GM18870 (cell line): Measurements from ENCODE around the gene HEXIM1.

Experiments
- ATAC-seq: cut with Tn5 transposase; IDR thresholded peaks from one replicate; pipeline ENCODE4 v1.9.1; 2021; ENCODE audit warnings: moderate library complexity; ENCODE audit not compliant: unreplicated experiment

HEXIM1 gene

DNA sequence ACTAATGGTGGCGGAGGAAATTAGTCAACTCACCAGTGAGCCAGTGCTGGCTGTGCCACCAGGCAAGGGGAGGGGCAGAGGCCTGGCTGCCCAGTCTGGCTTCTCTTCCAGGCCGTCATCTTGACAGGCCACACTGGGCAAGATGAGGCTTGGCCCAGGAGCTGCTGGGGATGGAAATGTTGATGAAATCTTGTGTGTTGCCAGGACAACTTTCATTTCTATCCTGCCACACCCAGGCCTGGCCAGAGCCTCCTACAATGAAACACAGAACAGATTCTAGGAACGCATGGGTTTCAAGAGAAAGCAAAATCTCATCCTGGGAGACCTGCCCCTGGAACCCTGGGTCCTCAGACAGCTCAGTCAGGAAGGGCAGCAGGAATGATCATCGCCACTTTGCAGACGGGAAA is 22.7 kb downstream of the HEXIM1 start:
- ATAC-seq = no peak

DNA sequence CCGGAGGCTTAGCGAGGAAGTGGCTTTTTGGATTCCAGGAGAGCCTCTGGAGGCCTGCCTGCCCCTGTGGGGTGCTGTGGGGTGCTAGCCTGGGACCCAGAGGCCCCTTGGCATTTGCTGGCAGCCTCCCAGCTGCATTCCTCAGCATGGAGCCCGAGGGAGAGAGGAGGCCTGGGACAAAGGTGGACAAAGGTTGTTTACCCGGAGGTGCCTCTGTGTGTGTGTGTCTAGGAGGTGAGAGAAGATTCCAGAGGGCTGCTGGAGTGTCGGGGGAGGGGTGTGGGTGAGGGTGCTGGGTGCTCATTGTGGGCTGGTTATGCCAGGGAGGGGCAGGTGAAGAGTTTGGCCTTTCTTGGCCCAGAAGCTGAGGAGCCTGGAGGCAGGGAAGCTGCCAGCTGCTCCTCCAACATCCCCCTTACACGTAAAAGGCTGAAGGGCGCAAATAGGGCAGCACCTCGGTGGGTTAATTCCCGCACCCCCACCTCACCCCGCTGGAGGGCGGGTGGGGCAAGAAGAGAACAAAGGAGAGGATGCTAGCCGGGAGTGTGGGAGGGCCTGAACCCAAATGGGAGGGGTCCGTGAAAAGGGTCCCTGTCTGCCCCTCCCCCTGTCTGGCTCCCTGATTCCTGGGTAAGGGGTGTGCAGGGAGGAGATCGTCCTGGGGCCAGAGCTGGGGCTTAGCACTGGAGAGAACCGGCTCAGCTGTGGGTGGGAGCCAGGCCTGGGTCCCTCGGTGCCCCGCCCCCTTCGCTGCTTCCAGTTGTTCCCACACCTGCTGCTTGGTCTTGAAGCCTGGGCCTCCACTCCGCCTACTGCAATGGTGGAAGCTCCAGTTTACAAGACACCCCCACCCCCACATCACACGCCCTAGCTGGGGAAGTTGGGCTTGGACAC is 23.3 kb downstream of the HEXIM1 start:
- ATAC-seq = no peak

DNA sequence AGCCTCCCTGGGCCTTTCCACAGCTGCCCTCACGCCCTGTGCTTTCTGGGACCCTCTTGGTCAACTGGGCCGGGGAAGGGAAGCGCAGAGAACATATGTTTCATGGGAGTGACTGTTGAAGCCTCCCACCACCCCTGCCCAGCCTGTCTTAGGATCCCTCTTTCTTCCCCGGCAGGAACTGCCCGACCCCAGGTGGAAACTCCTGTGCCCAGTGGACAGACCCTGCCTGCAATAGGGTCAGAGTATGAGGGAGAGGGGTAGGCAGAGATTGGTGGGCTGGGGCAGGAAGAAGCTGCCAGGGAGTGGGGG is 23.9 kb downstream of the HEXIM1 start:
- no peak for ATAC-seq

DNA sequence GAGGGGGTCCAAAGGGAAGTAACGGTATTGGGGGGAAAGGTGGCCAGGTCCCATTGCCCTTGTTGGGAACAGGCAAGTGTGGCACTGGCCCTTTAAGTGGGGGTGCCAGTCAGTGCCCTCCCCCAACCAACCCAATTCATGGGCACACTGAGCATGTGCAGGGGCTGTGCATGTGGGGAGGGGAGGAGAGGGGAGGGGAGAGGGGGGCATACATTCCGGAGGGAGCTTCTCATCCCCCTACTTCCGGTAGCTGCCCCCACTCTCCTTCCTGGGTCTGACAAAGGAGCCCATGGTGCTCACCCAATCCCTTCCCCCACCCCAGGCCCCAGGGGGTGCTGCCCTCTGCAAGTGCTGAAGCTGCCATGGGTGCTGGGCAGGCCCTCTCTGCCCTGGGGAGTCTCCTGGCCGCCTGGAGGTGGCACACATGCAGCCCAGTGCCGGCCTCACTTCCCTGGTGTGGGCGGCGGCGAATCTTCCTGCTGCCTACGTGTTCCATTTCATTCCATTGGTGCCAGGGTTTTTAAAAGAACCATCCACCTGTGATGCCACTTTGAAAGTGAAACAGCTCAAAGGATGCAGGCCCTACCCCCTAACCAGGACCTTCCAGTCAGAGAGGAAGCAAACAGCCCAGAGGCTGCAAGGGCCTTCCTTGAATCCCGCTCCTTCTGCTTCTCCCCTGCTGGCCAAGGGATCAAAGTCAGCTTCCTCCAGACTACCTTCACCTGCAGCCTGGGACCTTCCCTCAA is 24.4 kb downstream of the HEXIM1 start:
- no peak for ATAC-seq

DNA sequence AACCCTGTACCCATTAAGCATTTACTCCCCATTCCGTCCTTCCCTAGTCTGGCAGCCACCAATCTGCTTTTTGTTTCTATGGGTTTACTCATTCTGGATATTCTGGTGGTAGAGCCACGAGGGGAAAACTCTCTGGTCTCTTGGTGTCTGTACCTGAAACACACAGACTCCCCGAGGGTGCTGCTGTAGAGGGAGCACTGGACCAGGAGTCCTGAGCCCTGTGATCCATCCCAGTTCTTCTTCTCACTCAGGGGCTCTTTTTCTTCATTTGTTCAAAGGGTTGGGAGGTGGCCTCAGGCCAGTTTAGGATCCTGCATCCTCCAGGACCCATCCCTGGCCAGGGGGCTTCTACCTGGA is 27.5 kb downstream of the HEXIM1 start:
- ATAC-seq = no peak

DNA sequence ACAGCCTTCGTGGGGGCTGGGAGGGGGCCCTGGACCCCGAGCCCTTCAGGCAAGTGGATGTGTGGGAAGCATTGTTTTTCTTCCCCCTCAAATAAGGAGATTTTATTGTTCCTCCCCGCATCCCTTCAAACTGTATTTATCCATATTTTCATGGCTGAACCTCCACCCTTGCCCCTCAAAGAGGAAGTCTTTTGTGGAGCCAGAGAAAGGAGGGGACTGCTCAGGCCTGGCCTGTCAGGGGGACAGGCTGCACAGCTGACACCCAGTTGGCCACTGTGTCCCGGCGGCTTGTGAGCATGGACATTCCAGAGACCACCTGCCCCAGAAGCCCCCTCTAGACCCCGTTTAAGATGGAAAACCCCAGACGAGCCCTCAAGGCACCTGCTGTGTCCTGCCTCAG is 29.3 kb downstream of the HEXIM1 start:
- no peak for ATAC-seq

DNA sequence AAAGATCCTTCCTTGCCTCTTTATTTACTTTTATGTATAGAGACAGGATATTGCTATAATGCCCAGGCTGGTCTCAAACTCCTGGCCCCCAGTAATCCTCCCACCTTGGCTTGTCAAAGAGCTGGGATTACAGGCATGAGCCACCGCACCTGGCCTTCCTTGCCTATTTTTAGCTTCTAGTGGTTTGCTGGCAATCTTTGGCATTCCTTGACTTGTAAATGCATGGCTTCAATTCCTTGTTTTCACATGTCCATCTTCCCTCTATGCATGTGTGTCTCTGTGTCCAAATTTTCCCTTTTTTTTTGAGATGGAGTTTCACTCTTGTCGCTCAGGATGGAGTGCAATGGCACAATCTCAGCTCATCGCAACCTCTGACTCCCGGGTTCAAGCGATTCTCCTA is 35.9 kb downstream of the HEXIM1 start:
- ATAC-seq = no peak

DNA sequence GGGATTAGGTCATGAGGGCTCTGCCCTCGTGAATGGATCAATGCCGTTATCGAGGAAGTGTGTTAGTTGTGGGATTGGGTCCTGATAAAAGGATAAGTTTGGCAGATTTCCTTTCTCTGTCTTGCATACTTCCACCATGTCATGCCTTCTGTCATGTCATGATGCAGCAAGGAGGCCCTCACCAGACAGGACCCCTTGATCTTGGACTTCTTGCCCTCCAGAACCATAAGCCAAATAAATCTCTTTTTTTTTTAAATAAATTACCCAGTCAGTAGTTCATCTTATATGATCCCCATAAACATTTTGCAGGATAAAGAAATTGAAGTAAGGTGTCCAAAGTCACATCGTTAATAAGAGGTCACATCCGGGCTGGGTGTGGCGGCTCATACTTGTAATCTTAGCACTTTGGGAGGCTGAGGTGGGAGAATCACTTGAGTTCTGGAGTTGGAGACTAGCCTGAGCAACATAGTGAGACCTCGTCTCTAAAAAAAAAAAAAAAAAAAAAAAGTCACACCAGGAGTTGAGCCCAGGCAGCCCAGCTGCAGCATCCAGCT is 38.6 kb downstream of the HEXIM1 start:
- no peak for ATAC-seq

DNA sequence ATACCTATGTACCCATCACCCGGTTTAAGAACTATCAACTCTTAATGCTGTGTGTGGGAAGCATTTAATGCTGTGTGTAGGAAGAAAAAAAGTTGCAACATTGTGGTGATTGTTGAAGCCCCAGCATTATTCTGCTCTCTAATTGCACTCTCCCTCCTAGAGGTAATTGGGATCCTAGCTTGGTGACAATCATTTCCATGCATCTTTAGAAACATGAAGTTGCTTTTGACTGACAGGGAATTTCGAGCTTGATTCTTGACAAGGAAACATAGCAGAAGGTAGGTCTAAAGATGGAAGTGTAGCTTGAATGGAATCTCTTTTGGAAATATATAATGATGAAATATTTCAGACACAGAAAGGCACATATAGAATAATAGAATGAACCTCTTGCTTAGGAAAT is 40.7 kb downstream of the HEXIM1 start:
- no peak for ATAC-seq

DNA sequence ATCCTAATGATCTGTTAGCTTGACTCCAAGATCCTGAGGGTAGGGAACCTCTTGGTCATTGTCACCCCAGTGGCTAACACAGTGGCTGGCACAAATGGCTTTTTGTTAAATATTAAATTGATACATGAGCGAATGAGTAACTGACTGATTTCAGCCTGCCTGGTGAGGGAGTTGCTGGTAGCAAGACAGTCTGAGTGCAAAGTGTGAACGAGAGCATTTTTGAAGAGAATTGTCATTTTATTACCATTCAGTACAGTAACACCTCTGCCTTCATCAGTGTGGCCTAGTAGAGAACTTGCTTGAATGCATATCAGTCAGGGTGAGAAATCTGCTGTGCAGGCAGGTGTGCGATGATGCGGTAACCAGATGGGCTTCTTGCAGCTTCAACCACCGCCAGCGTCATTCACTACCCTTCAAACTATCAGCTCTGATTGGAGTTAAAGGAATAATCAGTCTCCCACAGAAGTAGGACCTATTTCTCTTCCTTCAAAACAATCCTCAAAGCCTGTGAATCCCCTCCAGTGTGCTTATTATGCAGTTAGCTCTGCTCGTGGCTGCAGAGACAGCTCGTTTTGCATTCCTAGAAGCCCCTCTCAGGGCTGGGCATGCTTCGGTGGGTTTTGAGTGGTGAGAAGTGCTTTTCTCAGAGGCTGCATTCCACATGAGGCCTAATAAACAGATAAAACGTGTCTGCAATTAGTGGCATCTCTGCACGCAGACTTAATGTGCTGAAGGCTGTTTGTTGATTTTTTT is 42.4 kb downstream of the HEXIM1 start:
- no peak for ATAC-seq

DNA sequence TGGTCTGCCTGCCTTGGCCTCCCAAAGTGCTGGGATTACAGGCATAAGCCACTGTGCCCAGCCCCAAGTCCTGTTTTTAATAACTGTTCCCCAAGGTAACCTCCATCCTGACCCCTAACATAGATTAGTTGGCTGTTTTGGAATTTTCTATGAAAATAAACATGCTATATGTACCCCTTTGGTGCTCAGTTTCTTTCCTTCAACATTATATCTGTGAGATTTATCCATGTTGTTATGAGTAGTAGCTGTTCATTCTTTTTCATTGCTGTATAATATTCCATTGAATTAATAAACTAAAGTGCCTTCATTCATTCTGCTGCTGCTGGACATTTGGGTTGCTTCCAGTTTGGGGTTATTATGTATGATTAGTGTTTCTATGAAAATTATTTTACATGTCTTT is 47.1 kb downstream of the HEXIM1 start:
- ATAC-seq = no peak

DNA sequence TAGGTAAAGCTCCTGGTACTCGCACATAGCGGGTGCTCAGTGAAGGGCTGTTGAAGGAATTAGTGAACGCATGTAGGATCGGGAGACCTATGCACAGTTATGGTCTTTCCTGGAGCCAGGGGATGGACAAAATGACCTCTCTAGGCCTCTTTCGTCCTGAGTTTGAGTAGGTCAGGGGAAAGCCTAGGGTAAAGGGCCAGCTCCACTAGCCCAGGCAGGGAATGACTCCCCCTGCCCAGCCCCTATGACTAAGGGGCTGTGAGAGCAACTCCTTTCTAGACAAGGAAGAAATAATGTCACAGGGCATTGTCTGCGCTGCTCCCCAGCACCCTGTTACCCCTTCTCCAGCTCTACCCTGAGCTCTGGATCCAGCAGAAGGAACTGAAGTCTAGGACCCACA is 48.8 kb downstream of the HEXIM1 start:
- ATAC-seq = no peak

DNA sequence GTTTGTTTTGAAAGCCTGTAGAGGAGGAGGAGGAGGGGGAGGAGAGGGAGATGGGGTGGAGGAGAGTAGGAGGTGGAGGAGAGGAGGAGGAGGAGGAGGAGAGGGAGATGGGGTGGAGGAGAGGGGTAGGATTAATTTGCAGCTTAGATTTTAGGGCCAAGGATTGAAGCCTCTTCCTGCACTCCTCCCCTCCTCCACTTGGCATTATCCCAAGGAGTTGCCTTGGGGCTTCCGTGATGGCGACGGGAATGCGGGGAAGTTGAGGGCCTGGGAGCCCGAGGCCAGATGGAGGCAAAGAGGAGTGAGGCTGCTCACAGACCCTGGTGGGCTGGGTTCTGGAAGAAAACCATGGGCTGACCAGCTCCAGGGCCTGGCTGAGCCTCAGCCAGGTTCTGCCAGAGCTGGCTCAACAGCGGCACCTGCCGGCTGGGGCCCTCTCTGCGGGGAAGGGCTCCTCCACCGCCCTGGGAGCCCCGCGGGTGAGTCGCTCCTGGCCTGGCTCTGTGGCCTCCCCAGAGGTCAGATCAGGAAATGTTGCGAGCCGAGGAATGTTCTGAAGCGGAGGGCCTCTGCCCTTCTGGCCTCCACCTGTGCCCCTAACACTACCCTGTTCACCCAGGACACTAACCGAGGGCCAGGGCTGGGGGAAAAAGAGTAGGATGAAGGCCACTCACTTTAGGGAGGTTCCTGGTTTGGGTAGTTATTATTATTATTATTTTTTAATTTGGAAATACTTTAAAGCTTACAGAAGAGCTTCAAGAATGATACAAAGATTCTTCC is 49.5 kb downstream of the HEXIM1 start:
- no peak for ATAC-seq

DNA sequence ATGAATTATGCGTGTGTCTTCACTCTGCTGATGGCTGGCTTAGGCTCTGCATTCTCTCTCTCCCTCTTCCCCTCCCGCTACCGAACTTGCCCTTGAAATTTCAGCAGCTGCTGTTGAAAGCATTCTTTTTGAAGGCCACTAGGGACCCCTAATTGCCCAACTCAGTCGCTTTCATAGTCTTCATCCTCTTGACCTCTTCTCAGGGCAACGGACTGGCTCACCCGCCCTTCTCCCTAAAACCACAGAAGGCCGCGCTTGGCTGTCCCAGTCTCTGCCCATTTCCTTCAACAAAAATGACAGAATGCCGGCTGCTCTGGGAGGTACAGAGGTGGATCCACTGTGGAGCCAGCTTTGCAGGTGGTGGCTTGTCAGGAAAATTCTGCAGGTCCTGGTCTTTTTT is 52.4 kb downstream of the HEXIM1 start:
- no peak for ATAC-seq

DNA sequence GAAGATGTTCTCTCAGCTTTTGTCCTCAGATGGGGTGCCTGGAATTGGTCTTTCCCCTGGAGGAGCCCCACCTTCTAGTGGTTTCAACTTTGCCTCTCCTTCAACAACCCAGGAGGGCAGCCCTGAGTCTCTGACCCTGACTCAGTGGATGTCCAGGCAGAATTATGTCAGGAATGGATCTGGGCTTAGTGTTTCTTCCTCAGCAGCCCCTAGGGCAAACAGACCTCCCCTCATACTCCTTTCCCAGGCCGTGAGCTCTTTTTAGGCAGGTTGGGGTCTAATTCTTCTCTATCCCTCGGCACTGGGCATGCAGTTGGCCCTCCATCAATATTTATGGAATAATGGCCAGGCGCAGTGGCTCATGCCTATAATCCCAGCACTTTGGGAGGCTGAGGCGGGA is 53.2 kb downstream of the HEXIM1 start:
- no peak for ATAC-seq
